Breast epithelium (tissue), 3 donors: ENCODE measurements around the gene ABHD2.

Experiments used
- POLR2A ChIP-seq: fragments of 450-650 bp; IDR thresholded peaks from one replicate; pipeline ENCODE4 v1.6.1; 2016; ENCODE audit warnings: antibody characterized with exemption, mild to moderate bottlenecking, moderate library complexity
- POLR2AphosphoS5 ChIP-seq, 3 donors: sonication (generic); formaldehyde crosslinking; IDR thresholded peaks; one replicate each; pipeline ENCODE4 v1.6.1; 2017; ENCODE audit warnings: antibody characterized with exemption in 3 of 3
- TF ChIP-seq, protein P1 (sequence below), 3 donors: fragments of 450-650 bp; IDR thresholded peaks; one replicate each; pipeline ENCODE4 v1.5.1; 2016 to 2017; ENCODE audit warnings: antibody characterized with exemption in 3 of 3, mild to moderate bottlenecking in 3 of 3, moderate library complexity in 3 of 3

DNA sequence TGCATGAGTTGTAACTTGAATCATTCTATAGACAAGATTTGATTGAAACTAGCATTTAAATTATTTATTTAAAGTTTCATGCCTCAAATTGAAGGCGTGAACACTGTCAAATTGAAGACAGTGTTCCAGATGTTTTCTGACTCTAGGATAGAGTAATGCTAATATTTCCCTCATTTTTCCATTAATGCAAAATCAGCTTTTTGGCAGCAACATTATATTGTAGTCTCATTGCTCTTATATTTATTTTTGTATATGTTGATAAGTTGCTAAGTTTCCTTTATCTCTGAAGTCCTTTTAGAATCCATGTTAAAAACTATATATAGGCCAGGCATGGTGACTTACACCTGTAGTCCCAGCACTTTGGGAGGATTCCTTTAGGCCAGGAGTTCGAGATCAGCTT lies 160.3 kb downstream of the ABHD2 start:
- TF ChIP-seq, protein P1, sequence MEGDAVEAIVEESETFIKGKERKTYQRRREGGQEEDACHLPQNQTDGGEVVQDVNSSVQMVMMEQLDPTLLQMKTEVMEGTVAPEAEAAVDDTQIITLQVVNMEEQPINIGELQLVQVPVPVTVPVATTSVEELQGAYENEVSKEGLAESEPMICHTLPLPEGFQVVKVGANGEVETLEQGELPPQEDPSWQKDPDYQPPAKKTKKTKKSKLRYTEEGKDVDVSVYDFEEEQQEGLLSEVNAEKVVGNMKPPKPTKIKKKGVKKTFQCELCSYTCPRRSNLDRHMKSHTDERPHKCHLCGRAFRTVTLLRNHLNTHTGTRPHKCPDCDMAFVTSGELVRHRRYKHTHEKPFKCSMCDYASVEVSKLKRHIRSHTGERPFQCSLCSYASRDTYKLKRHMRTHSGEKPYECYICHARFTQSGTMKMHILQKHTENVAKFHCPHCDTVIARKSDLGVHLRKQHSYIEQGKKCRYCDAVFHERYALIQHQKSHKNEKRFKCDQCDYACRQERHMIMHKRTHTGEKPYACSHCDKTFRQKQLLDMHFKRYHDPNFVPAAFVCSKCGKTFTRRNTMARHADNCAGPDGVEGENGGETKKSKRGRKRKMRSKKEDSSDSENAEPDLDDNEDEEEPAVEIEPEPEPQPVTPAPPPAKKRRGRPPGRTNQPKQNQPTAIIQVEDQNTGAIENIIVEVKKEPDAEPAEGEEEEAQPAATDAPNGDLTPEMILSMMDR (IDR thresholded peaks at IDR 0.05) = no peak
- no peak for TF ChIP-seq POLR2AphosphoS5 (IDR thresholded peaks at IDR 0.05)
- no peak for TF ChIP-seq POLR2A
